HG03521 (cell line): ENCODE results near the gene SIGLEC9.

Experiments used
- ATAC-seq: cut with Tn5 transposase; IDR thresholded peaks from one replicate; pipeline ENCODE4 v1.9.1; 2021; ENCODE audit warnings: mild to moderate bottlenecking, moderate library complexity; ENCODE audit not compliant: unreplicated experiment

Gene SIGLEC9

GRCh38 chr19:51124729-51125128 lies at the start of gene SIGLEC9:
TSS of gene SIGLEC9 (plus strand) at chr19:51124906. CDS start at chr19:51124975, 69 bp downstream.
- no peak for ATAC-seq

- no peak for ATAC-seq
Measured at GRCh38 chr19:51075998-51076397, 48.7 kb upstream of the SIGLEC9 start.

- no peak for ATAC-seq
Measured at GRCh38 chr19:51076631-51077213, 48.0 kb upstream of the SIGLEC9 start.

- ATAC-seq, result no peak
Measured at GRCh38 chr19:51078104-51078503, 46.6 kb upstream of the SIGLEC9 start.

- ATAC-seq, result no peak
Measured at GRCh38 chr19:51078731-51079130, 46.0 kb upstream of the SIGLEC9 start.

- no peak for ATAC-seq
Measured at GRCh38 chr19:51079481-51080110, 45.1 kb upstream of the SIGLEC9 start.

- ATAC-seq, result no peak
Measured at GRCh38 chr19:51081476-51081875, 43.2 kb upstream of the SIGLEC9 start.

- no peak for ATAC-seq
Measured at GRCh38 chr19:51082611-51083010, 42.1 kb upstream of the SIGLEC9 start, which contains the start of gene KLK14. TSS of gene KLK14 (minus strand) at chr19:51082887. CDS start at chr19:51082614, 273 bp downstream.

- ATAC-seq, result no peak
Measured at GRCh38 chr19:51083181-51083580, 41.5 kb upstream of the SIGLEC9 start.

GRCh38 chr19:51083783-51084182 lies 40.9 kb upstream of the SIGLEC9 start:
- ATAC-seq, result no peak

GRCh38 chr19:51084505-51084904 lies 40.2 kb upstream of the SIGLEC9 start:
- no peak for ATAC-seq

- no peak for ATAC-seq
Measured at GRCh38 chr19:51086153-51086850, 38.4 kb upstream of the SIGLEC9 start.

- no peak for ATAC-seq
Measured at GRCh38 chr19:51089786-51090185, 34.9 kb upstream of the SIGLEC9 start.

- ATAC-seq, result no peak
Measured at GRCh38 chr19:51090471-51090870, 34.2 kb upstream of the SIGLEC9 start.

- no peak for ATAC-seq
Measured at GRCh38 chr19:51091126-51091525, 33.6 kb upstream of the SIGLEC9 start.

- no peak for ATAC-seq
Measured at GRCh38 chr19:51091895-51092873, 32.5 kb upstream of the SIGLEC9 start.

- no peak for ATAC-seq
Measured at GRCh38 chr19:51093101-51093500, 31.6 kb upstream of the SIGLEC9 start.

GRCh38 chr19:51093510-51094345 lies 31.0 kb upstream of the SIGLEC9 start:
- no peak for ATAC-seq

- no peak for ATAC-seq
Measured at GRCh38 chr19:51094696-51095279, 29.9 kb upstream of the SIGLEC9 start.
